ENCODE measurements around the gene CPD. TPM values are rescaled to one million over a fixed set of nuclear protein-coding genes. Genes with fewer than 3 reads are reported as not detected.

Gene CPD
- total and polyA plus RNA-seq, 2 of the 13 experiments (the other 11 are each of a cell fraction or from before 2014, with no cell fraction given), result 46.1 to 72.3 TPM

DNA sequence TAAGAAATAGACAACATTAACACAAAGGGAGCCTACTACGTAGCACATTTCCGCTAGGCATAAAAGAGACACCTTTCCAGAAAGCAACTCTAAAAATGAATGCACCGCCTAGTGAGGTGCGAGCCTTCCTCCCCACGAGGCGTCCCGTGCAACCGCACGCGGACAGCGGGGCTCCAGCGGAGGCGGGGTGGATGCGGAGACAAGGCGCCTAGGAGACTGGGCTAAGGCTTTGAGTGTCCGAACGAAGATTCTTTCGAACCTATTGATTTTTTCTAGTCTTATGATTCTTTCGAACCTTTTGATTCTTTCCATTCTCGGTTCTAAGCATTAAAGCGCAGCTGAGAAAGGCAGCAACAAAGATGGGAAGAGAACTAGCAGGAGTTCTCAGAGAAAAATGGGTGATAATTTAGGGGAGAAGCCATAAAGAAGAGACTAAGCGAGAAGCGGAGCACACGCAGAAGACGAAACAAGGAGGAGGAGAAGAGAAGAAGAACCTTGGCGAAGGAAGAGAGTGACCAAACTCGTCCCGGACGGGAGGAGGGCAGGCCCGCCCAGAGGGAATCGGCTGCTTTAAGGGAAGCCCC is 394 bp upstream of the CPD start (continued):
- TF ChIP-seq, protein P1, sequence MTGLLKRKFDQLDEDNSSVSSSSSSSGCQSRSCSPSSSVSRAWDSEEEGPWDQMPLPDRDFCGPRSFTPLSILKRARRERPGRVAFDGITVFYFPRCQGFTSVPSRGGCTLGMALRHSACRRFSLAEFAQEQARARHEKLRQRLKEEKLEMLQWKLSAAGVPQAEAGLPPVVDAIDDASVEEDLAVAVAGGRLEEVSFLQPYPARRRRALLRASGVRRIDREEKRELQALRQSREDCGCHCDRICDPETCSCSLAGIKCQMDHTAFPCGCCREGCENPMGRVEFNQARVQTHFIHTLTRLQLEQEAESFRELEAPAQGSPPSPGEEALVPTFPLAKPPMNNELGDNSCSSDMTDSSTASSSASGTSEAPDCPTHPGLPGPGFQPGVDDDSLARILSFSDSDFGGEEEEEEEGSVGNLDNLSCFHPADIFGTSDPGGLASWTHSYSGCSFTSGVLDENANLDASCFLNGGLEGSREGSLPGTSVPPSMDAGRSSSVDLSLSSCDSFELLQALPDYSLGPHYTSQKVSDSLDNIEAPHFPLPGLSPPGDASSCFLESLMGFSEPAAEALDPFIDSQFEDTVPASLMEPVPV (CRISPR knock-in tag; IDR thresholded peaks at IDR 0.05), result peak; percentile 14; the same call in 1 of the 2 replicates
- peak; percentile 88 for TF ChIP-seq ZNF232 (CRISPR knock-in tag; IDR thresholded peaks at IDR 0.05; ENCODE audit: borderline replicate concordance)
- 0 out of 2 replicates have a peak, but pooled peaks have one; percentile 55 for TF ChIP-seq ZNF446 (CRISPR knock-in tag; IDR thresholded peaks at IDR 0.05)
- TF ChIP-seq RXRA (CRISPR knock-in tag; IDR thresholded peaks at IDR 0.05), result no peak
- TF ChIP-seq ZNF781 (CRISPR knock-in tag; IDR thresholded peaks at IDR 0.05; ENCODE audit: borderline replicate concordance, not compliant biosample characterization), result peak; percentile 27
- no peak for TF ChIP-seq PHB2 (IDR thresholded peaks at IDR 0.05; ENCODE audit: partially characterized antibody)
- TF ChIP-seq GATA4 (IDR thresholded peaks at IDR 0.05; ENCODE audit: borderline replicate concordance, low read depth), result no peak
- TF ChIP-seq SALL1 (CRISPR knock-in tag; IDR thresholded peaks at IDR 0.05), result peak; percentile 60
- no peak for TF ChIP-seq HNRNPH1 (optimal IDR thresholded peaks at IDR 0.05; ENCODE audit: low read depth, low read length)
- no peak for TF ChIP-seq MED8 (CRISPR knock-in tag; IDR thresholded peaks at IDR 0.05; ENCODE audit: insufficient replicate concordance)
- 0 out of 2 replicates have a peak, but pooled peaks have one; percentile 46 for TF ChIP-seq EEA1 (CRISPR knock-in tag; IDR thresholded peaks at IDR 0.05; ENCODE audit: borderline replicate concordance)
- no peak for TF ChIP-seq ZFYVE20 (CRISPR knock-in tag; IDR thresholded peaks at IDR 0.05; ENCODE audit: borderline replicate concordance, low read depth)
- TF ChIP-seq RAD21 (CRISPR knock-in tag; IDR thresholded peaks at IDR 0.05), result 0 out of 2 replicates have a peak, but pooled peaks have one; percentile 8
- peak; percentile 3; the same call in 1 of the 2 replicates for TF ChIP-seq ZNF337 (CRISPR knock-in tag; IDR thresholded peaks at IDR 0.05; ENCODE audit: borderline replicate concordance, low read depth)
- 0 out of 2 replicates have a peak, but pooled peaks have one; percentile 41 for TF ChIP-seq MTF1 (CRISPR knock-in tag; IDR thresholded peaks at IDR 0.05)
- TF ChIP-seq, protein P2, sequence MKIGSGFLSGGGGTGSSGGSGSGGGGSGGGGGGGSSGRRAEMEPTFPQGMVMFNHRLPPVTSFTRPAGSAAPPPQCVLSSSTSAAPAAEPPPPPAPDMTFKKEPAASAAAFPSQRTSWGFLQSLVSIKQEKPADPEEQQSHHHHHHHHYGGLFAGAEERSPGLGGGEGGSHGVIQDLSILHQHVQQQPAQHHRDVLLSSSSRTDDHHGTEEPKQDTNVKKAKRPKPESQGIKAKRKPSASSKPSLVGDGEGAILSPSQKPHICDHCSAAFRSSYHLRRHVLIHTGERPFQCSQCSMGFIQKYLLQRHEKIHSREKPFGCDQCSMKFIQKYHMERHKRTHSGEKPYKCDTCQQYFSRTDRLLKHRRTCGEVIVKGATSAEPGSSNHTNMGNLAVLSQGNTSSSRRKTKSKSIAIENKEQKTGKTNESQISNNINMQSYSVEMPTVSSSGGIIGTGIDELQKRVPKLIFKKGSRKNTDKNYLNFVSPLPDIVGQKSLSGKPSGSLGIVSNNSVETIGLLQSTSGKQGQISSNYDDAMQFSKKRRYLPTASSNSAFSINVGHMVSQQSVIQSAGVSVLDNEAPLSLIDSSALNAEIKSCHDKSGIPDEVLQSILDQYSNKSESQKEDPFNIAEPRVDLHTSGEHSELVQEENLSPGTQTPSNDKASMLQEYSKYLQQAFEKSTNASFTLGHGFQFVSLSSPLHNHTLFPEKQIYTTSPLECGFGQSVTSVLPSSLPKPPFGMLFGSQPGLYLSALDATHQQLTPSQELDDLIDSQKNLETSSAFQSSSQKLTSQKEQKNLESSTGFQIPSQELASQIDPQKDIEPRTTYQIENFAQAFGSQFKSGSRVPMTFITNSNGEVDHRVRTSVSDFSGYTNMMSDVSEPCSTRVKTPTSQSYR (CRISPR knock-in tag; IDR thresholded peaks at IDR 0.05; ENCODE audit: borderline replicate concordance), result peak; percentile 18; the same call in 1 of the 2 replicates
- TF ChIP-seq MIXL1 (CRISPR knock-in tag; IDR thresholded peaks at IDR 0.05), result 0 out of 2 replicates have a peak, but pooled peaks have one; percentile 6
- TF ChIP-seq MEIS1 (CRISPR knock-in tag; IDR thresholded peaks at IDR 0.05; ENCODE audit: borderline replicate concordance), result peak; percentile 52; the same call in 1 of the 2 replicates
- peak; percentile 88; the same call in 1 of the 2 replicates for TF ChIP-seq FLYWCH1 (CRISPR knock-in tag; IDR thresholded peaks at IDR 0.05)
- TF ChIP-seq CBFB (CRISPR knock-in tag; IDR thresholded peaks at IDR 0.05), result no peak
- TF ChIP-seq, protein P3, sequence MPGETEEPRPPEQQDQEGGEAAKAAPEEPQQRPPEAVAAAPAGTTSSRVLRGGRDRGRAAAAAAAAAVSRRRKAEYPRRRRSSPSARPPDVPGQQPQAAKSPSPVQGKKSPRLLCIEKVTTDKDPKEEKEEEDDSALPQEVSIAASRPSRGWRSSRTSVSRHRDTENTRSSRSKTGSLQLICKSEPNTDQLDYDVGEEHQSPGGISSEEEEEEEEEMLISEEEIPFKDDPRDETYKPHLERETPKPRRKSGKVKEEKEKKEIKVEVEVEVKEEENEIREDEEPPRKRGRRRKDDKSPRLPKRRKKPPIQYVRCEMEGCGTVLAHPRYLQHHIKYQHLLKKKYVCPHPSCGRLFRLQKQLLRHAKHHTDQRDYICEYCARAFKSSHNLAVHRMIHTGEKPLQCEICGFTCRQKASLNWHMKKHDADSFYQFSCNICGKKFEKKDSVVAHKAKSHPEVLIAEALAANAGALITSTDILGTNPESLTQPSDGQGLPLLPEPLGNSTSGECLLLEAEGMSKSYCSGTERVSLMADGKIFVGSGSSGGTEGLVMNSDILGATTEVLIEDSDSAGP (CRISPR knock-in tag; IDR thresholded peaks at IDR 0.05; ENCODE audit: borderline replicate concordance), result peak; percentile 100; the same call in 1 of the 2 replicates
- no peak for TF ChIP-seq ZNF496 (CRISPR knock-in tag; IDR thresholded peaks at IDR 0.05; ENCODE audit: insufficient replicate concordance)
- TF ChIP-seq ZNF557 (CRISPR knock-in tag; IDR thresholded peaks at IDR 0.05), result peak; percentile 79; the same call in 1 of the 2 replicates
- TF ChIP-seq ZNF263 (CRISPR knock-in tag; IDR thresholded peaks at IDR 0.05), result peak; percentile 76
- peak; percentile 23; the same call in 1 of the 2 replicates for TF ChIP-seq ZSCAN12 (CRISPR knock-in tag; IDR thresholded peaks at IDR 0.05)
